GM19023 (cell line): ENCODE results near the gene CKLF.

Experiments used
- ATAC-seq: cut with Tn5 transposase; IDR thresholded peaks from one replicate; pipeline ENCODE4 v1.9.1; 2021; ENCODE audit warnings: mild to moderate bottlenecking, moderate library complexity; ENCODE audit not compliant: unreplicated experiment

The CKLF gene

GRCh38 chr16:66568355-66568754, 16.0 kb downstream of the CKLF start:
- ATAC-seq: no peak

DNA sequence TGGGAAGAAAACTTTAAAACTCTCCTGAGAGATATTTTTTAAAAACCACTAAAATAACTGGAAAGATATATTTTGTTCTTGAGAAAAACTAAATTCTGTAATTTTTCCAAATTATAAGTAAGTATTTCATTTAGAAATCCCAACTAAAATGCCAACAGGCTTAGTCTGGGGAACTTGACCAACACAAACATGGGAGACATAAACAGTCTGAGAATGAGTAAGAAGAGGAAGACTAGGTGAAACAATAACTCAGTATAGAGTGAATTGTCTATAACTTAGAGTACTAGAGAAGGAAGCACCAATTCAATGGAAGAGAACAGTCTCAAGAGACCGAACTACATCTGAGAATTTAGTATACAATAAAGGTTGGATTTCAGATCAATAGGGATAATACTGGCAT, 16.8 kb downstream of the CKLF start:
- no peak for ATAC-seq

DNA sequence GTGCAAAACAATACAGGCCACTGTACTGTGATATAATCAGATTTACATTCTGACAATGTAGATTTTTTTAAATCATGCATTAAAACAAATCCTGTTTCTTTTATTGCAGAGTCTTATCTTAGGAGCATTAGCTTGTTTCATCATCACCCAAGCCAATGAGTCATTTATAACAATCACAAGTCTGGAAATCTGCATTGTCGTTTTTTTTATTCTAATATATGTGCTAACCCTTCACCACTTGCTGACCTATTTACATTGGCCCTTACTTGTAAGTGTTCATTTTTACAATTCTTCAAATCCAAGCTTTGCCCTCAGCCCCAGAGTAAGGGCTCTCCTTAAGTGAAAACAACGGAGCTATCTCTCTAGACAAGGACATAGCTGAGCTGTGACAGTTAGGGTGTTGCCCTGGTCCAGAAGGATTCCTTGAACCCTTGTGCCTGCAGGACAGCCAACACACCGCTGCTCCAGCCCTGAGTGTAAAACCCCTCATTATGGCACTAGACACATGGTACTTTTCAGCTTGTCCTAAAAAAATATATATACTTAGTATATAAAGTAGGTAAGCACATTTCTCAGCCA, 17.5 kb downstream of the CKLF start:
- no peak for ATAC-seq

DNA sequence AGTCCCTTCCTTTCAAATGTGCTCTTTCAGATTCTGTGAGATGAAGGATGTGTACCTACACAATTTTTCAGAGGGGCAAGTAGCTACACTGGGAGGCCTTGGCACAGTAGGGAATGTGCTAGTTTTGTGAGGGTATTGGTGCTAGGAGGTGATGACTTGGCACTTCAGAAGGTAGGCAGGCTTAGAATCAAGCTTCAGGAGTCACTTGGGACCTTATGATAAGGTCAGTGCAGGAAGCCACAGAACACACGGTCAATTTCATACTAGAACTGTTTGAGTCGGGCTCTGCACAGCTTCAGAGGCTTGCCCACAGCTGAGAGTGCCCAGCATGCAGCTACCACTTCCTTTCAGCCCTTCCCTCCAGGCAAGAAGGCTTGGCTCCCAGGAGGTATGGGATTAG, 20.0 kb downstream of the CKLF start:
- ATAC-seq: no peak

- no peak for ATAC-seq
These were observed 21.7 kb downstream of the CKLF start for GRCh38 chr16:66574081-66574480.

- ATAC-seq: no peak
These were observed 22.2 kb downstream of the CKLF start for GRCh38 chr16:66574531-66574930.

DNA sequence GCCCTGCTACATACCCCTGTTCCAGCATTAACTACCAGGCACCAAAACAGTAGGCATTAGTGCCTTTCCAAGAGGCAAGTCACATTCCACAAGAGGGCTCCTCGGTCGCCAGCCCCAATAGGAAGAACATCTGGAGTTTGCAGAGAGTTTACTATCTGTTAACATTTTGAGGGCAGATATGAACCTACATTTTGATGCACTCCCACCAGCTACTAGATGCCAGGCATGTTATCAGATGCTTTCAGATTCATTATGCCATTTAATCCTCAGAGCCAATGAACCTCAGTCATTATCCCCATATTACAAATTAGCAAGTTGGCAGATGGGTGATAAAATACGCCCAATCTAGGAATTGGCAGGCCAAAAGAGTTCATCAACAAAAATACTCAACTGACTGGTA, 22.7 kb downstream of the CKLF start:
- no peak for ATAC-seq

GRCh38 chr16:66576296-66576695, 23.9 kb downstream of the CKLF start:
- ATAC-seq: no peak

DNA sequence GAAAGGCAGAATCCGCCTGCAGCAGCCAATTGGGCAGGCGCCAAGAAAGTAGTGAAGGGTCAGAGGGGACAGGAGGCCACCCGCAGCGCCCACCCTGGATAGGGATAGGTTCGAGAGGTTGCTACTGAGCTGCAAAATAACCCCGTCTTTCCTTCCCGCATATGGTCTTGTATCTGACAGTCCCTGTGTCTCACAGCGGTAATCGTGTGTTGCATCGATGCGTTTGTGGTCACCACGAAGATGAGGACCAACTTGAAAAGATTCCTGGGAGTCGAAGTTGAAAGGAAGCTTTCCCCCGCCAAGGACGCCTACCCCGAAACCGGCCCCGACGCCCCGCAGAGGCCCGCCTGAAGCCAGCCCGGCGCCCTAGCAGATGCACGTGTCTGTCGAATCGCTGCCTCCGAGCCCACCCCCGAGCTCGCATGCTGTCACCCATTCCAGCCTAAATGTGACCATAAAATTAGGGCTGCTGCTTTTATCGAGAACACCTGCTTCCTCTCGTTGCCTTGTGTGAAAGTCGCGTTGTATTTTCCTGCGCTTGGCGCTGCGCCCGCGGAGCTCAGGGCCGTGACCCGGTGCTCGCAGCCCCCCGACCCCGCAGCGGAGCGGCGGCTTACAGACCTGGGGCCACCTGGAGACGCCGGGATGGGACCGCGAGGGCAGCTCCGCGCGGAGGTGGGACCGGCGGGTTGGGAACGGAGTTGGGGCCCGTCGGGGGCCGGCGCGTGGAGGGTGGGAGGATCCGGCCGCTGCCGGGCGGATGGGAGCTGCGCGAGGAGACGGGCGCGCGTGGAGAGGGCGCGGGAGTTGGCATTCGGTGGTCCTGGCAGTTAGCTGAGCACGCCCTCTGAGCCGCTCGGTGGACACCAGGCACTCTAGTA, 26.5 kb downstream of the CKLF start, which contains the start of gene CMTM2:
TSS of gene CMTM2 (plus strand) at position 813 of the 881 bp plus-strand sequence. CDS start 145 bp downstream, outside the sequence.
- ATAC-seq: no peak

GRCh38 chr16:66580605-66581209, 28.3 kb downstream of the CKLF start:
- ATAC-seq: no peak

GRCh38 chr16:66581246-66581952, 29.0 kb downstream of the CKLF start:
- ATAC-seq: no peak

- ATAC-seq: no peak
These were observed 33.3 kb downstream of the CKLF start for GRCh38 chr16:66585481-66586239.

DNA sequence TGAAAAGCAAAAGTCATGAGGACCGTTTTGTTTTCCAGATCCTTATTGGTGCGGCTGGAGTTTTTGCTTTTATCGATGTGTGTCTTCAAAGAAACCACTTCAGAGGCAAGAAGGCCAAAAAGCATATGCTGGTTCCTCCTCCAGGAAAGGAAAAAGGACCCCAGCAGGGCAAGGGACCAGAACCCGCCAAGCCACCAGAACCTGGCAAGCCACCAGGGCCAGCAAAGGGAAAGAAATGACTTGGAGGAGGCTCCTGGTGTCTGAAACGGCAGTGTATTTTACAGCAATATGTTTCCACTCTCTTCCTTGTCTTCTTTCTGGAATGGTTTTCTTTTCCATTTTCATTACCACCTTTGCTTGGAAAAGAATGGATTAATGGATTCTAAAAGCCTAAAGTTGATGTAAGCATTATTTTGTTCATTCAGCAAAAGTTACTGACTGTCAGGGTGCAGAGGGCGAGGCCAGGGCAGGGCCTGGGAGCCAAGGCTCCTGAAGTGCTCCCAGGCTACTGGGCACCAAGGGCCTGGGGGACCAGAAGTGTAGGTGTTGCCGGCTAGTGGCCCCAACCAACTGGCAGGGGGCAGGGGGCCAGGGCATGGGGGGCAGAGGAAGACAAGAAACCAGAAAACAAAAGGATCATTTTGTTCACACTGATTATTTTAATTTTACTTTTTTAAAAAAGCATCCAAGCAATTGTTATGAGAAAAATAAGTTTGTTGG, 35.7 kb downstream of the CKLF start:
- no peak for ATAC-seq

- peak; percentile 81 for ATAC-seq
These were observed 36.8 kb downstream of the CKLF start for GRCh38 chr16:66588981-66589713.

- no peak for ATAC-seq
These were observed 37.9 kb downstream of the CKLF start for GRCh38 chr16:66590322-66590721.

GRCh38 chr16:66591018-66591417, 38.6 kb downstream of the CKLF start:
- ATAC-seq: no peak

- ATAC-seq: no peak
These were observed 39.9 kb downstream of the CKLF start for GRCh38 chr16:66592241-66592640.

GRCh38 chr16:66592814-66593213, 40.4 kb downstream of the CKLF start:
- ATAC-seq: no peak

- ATAC-seq: no peak
These were observed 42.4 kb downstream of the CKLF start for GRCh38 chr16:66594739-66595138.
